Esophagus muscularis mucosa (tissue), 4 donors: ENCODE results near the gene MRC2. TPM values are rescaled to one million over a fixed set of nuclear protein-coding genes. Genes with fewer than 3 reads are reported as not detected.
"Not testable (repeated sequence)": the region's sequence is repeated elsewhere in the genome, so short reads cannot be mapped to it uniquely, and the experiment has no call there.

Source experiments
- DNase-seq: peaks from one replicate; pipeline ENCODE4 v3.0.0-alpha.2; 2017; ENCODE audit errors: extremely low spot score
- H3K27ac ChIP-seq, 4 donors: fragments of 200-600 bp; sonication (generic); replicated peaks in 1 of 4; 1 replicate in 3 of 4; 2 replicates in 1 of 4; pipeline ENCODE4 v1.5.1; 2016 to 2019; ENCODE audit warnings: mild to moderate bottlenecking in 1 of 4
- H3K27me3 ChIP-seq, 4 donors: fragments of 200-600 bp; sonication (generic); one replicate each; pipeline versions ENCODE4 v1.5.1 to v1.6.0; 2016 to 2019
- H3K36me3 ChIP-seq, 4 donors: fragments of 200-600 bp; sonication (generic); one replicate each; pipeline ENCODE4 v1.5.1; 2016 to 2019
- H3K4me1 ChIP-seq, 4 donors: fragments of 200-600 bp; sonication (generic); one replicate each; pipeline ENCODE4 v1.5.1; 2016 to 2019
- H3K4me3 ChIP-seq, 4 donors: fragments of 200-600 bp; sonication (generic); 1 replicate in 2 of 4; 2 replicates in 2 of 4; pipeline ENCODE4 v1.5.1; 2016 to 2019; ENCODE audit warnings: mild to moderate bottlenecking in 4 of 4, moderate library complexity in 1 of 4
- H3K9me3 ChIP-seq, 4 donors: fragments of 200-600 bp; sonication (generic); 1 replicate in 3 of 4; 2 replicates in 1 of 4; pipeline ENCODE4 v1.5.1; 2016 to 2019
- EP300 ChIP-seq: sonication (generic); formaldehyde crosslinking; IDR thresholded peaks from one replicate; pipeline ENCODE4 v1.6.1; 2017; ENCODE audit warnings: antibody characterized with exemption
- POLR2A ChIP-seq: fragments of 450-650 bp; IDR thresholded peaks from one replicate; pipeline ENCODE4 v1.6.1; 2017; ENCODE audit warnings: antibody characterized with exemption, moderate library complexity, mild to moderate bottlenecking, low read depth
- POLR2AphosphoS5 ChIP-seq, 2 donors: sonication (generic); formaldehyde crosslinking; IDR thresholded peaks; one replicate each; pipeline ENCODE4 v1.6.1; 2017; ENCODE audit warnings: antibody characterized with exemption in 2 of 2
- WGBS: methylation state at CpG from one replicate; pipeline ENCODE4 v1.1.5; 2018; 5-methylcytosine and 5-hydroxymethylcytosine counted together
- intact Hi-C: fragments of 100-400 bp; cut with DNase I; formaldehyde crosslinking; loops from one replicate; pipeline ENCODE4 v1.15.1; 2023
- total RNA-seq, 4 donors: library from RNA; depleted of rRNA; stranded (reverse); fragments of >200 nt; gene quantifications; one replicate each; pipeline versions ENCODE4 v1.1.0 to v1.2.1, GENCODE V29; 2016
- TF ChIP-seq, protein P1 (sequence below), 3 experiments: fragments of 200-600 bp in 2 of 3; fragments of 450-650 bp in 1 of 3; sonication (generic) in 2 of 3; IDR thresholded peaks; one replicate each; pipeline ENCODE4 v1.5.1; 2017 to 2019; ENCODE audit warnings: antibody characterized with exemption in 3 of 3, mild to moderate bottlenecking in 2 of 3, moderate library complexity in 1 of 3

MRC2 gene
- total RNA-seq, 4 donors from 2014 or later: 31.0 to 57.7 (median 40.4) TPM

DNA sequence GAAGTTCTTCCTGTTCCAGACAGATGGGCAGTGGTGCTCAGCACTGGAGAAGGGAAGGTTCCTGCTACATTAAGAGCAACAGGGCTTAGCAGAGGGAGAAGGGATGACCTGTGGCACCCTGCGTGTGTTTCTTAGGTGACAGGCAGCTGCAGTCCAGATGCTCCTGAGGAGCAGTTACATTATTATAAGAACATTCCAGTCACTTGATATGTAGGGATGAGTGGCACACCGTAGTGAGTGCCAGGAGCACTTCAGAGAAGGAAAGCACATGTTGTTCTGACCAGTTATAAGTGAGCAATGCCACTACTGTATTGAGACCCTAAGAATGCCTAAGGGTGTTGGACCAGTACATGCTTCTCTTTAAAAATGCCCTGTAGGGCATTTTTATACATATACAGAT lies 39.9 kb upstream of the MRC2 start:
- DNase-seq: no peak
- TF ChIP-seq POLR2AphosphoS5 (IDR thresholded peaks at IDR 0.05): no peak
- TF ChIP-seq, protein P1, sequence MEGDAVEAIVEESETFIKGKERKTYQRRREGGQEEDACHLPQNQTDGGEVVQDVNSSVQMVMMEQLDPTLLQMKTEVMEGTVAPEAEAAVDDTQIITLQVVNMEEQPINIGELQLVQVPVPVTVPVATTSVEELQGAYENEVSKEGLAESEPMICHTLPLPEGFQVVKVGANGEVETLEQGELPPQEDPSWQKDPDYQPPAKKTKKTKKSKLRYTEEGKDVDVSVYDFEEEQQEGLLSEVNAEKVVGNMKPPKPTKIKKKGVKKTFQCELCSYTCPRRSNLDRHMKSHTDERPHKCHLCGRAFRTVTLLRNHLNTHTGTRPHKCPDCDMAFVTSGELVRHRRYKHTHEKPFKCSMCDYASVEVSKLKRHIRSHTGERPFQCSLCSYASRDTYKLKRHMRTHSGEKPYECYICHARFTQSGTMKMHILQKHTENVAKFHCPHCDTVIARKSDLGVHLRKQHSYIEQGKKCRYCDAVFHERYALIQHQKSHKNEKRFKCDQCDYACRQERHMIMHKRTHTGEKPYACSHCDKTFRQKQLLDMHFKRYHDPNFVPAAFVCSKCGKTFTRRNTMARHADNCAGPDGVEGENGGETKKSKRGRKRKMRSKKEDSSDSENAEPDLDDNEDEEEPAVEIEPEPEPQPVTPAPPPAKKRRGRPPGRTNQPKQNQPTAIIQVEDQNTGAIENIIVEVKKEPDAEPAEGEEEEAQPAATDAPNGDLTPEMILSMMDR (IDR thresholded peaks at IDR 0.05): no peak
- TF ChIP-seq EP300: no peak
- TF ChIP-seq POLR2A: no peak
- intact Hi-C loops: no loop called here
- 94% methylated on average over 2 of the region's 2 CpGs for WGBS
- no peaks in the 10 kb centered on the region for H3K4me1 ChIP-seq
- no peak overlapping the region for H3K27ac ChIP-seq
- H3K27me3 ChIP-seq: no peaks in the 10 kb centered on the region
- peaks cover 28 to 94% (median 63%) of the 10 kb centered on the region in 4 donors for H3K36me3 ChIP-seq
- H3K4me3 ChIP-seq: no peak overlapping the region
- no peaks in the 10 kb centered on the region for H3K9me3 ChIP-seq

DNA sequence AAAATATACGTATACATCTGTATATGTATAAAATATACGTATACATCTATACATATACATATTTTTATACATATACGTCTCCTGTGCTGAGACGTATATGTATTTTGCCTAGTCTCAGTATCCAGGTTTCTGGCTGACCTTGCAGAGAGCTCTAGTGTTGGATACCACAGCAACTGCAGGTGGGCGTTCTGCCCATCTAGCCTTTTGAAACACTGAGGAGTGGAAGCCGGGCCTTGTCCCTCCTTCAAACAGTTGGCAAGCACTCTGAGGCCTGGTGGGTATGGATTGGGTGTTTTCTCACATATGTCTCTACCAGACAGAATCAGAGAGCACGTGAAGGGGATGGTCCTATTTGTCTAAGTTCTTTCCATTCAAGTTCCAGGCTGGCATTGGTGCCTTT lies 39.4 kb upstream of the MRC2 start:
- no peaks in the 10 kb centered on the region for H3K4me1 ChIP-seq
- H3K36me3 ChIP-seq: peaks cover 28 to 94% (median 65%) of the 10 kb centered on the region in 4 donors
- intact Hi-C loops: no loop called here
- H3K27me3 ChIP-seq: no peaks in the 10 kb centered on the region
- no peak for DNase-seq
- no peak overlapping the region for H3K27ac ChIP-seq
- H3K9me3 ChIP-seq: no peaks in the 10 kb centered on the region
- TF ChIP-seq EP300 (no peak), POLR2A (no peak), POLR2AphosphoS5 (IDR thresholded peaks at IDR 0.05) (no peak)
- TF ChIP-seq, protein P1 (IDR thresholded peaks at IDR 0.05): no peak
- H3K4me3 ChIP-seq: no peak overlapping the region
- WGBS: 86% methylated on average over 7 of the region's 7 CpGs

- intact Hi-C loops: no loop called here
- 76% methylated on average over 6 of the region's 6 CpGs for WGBS
- DNase-seq: no peak
- Histone ChIP-seq H3K4me3 (no peak overlapping the region), H3K27ac (no peak overlapping the region), H3K36me3 (peaks cover 29 to 81% (median 60%) of the 10 kb centered on the region in 4 donors), H3K9me3 (no peaks in the 10 kb centered on the region), H3K27me3 (no peaks in the 10 kb centered on the region), H3K4me1 (no peaks in the 10 kb centered on the region)
- TF ChIP-seq EP300 (no peak), POLR2AphosphoS5 (IDR thresholded peaks at IDR 0.05) (no peak), POLR2A (no peak)
- TF ChIP-seq, protein P1 (IDR thresholded peaks at IDR 0.05): no peak
Measured at GRCh38 chr17:62591333-62591732, 36.1 kb upstream of the MRC2 start.

DNA sequence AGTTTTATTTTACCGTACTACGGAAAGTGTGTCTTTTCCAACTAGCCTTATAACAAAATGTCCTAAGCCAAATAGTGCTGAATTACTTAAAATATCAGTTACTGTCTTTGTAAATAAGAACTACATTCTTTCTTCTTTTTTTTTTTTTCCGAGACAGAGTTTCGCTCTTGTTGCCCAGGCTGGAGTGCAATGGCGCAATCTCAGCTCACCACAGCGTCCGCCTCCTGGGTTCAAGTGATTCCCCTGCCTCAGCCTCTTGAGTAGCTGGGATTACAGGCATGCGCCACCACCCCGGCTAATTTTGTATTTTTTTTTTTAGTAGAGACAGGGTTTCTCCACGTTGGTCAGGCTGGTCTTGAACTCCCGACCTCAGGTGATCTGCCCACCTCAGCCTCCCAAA lies 35.6 kb upstream of the MRC2 start:
- peaks cover 29 to 81% (median 60%) of the 10 kb centered on the region in 4 donors for H3K36me3 ChIP-seq
- H3K4me1 ChIP-seq, H3K9me3 ChIP-seq, DNase-seq, H3K4me3 ChIP-seq, H3K27me3 ChIP-seq, intact Hi-C loops, H3K27ac ChIP-seq: not testable (repeated sequence)
- WGBS: 87% methylated on average over 11 of the region's 11 CpGs

DNA sequence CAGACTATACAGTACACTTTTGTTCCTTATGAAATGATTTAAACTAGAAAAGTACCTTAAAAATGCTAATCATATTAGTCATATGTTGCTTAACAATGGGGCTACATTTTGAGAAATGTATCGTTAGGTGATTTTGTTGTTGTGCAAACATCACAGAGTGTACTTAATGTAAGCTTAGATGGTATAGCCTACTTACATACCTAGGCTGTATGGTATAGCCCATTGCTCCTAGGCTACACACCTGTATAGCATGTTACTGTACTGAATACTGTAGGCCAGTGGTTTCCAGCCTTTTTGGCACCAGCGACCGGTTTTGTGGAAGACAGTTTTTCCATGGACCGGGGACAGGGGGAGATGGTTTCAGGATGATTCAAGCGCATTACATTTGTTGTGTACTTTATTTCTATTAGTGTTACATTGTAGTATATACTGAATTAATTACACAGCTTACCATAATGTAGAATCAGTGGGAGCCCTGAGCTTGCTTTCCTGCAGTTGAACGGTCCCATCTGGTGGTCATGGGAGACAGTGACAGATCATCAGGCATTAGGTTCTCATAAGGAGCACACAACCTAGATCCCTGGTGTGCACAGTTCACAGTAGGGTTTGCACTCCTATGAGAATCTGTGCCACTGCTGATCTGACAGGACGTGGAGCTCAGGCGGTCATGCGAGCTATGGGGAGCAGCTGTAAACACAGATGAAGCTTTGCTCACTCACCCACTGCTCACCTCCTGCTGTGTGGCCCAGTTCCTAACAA lies 35.0 kb upstream of the MRC2 start:
- Histone ChIP-seq H3K36me3 (peaks cover 28 to 81% (median 61%) of the 10 kb centered on the region in 4 donors), H3K27me3 (no peaks in the 10 kb centered on the region), H3K4me3 (no peak overlapping the region), H3K4me1 (no peaks in the 10 kb centered on the region), H3K9me3 (no peaks in the 10 kb centered on the region), H3K27ac (no peak overlapping the region)
- no peak for DNase-seq
- WGBS: 83% methylated on average over 9 of the region's 9 CpGs
- intact Hi-C loops: no loop called here
- TF ChIP-seq POLR2AphosphoS5 (IDR thresholded peaks at IDR 0.05): no peak
- no peak for TF ChIP-seq EP300
- no peak for TF ChIP-seq POLR2A
- TF ChIP-seq, protein P1 (IDR thresholded peaks at IDR 0.05): no peak
